Ishikawa (cell line): Measurements from ENCODE around the gene PHYH.
A peak's percentile ranks its signal among the peaks of the same experiment; 100 is the strongest.

Experiments
- CEBPB ChIP-seq: IDR thresholded peaks from 2 replicates; pipeline ENCODE4 v1.6.1; 2012
- CREB1 ChIP-seq: IDR thresholded peaks from 2 replicates; pipeline ENCODE4 v1.6.1; 2012; ENCODE audit warnings: low read depth
- EGR1 ChIP-seq: IDR thresholded peaks from 2 replicates; pipeline ENCODE4 v1.6.1; 2012
- EP300 ChIP-seq: IDR thresholded peaks from 2 replicates; pipeline ENCODE4 v1.6.1; 2012; ENCODE audit warnings: borderline replicate concordance
- FOXM1 ChIP-seq: IDR thresholded peaks from 2 replicates; pipeline ENCODE4 v1.6.1; 2012; ENCODE audit warnings: low read depth, borderline replicate concordance
- MAX ChIP-seq: IDR thresholded peaks from 2 replicates; pipeline ENCODE4 v1.6.1; 2012
- NFIC ChIP-seq: IDR thresholded peaks from 2 replicates; pipeline ENCODE4 v1.6.1; 2012
- RAD21 ChIP-seq: IDR thresholded peaks from 2 replicates; pipeline ENCODE4 v1.6.1; 2012; ENCODE audit warnings: low read depth
- REST ChIP-seq: IDR thresholded peaks from 2 replicates; pipeline ENCODE4 v1.6.1; 2012; ENCODE audit warnings: low read depth, mild to moderate bottlenecking
- TAF1 ChIP-seq: IDR thresholded peaks from 2 replicates; pipeline ENCODE4 v1.6.1; 2012; ENCODE audit warnings: low read depth, mild to moderate bottlenecking
- TCF12 ChIP-seq: IDR thresholded peaks from 2 replicates; pipeline ENCODE4 v1.6.1; 2012; ENCODE audit warnings: low read depth
- TEAD4 ChIP-seq: IDR thresholded peaks from 2 replicates; pipeline ENCODE4 v1.6.1; 2012
- USF1 ChIP-seq: IDR thresholded peaks from 2 replicates; pipeline ENCODE4 v1.6.1; 2012
- YY1 ChIP-seq: IDR thresholded peaks from 2 replicates; pipeline ENCODE4 v1.6.1; 2012; ENCODE audit warnings: low read depth
- ZBTB7A ChIP-seq: IDR thresholded peaks from 2 replicates; pipeline ENCODE4 v1.6.1; 2012; ENCODE audit warnings: low read depth

Gene PHYH

GRCh38 chr10:13271552-13272163, 28.2 kb downstream of the PHYH start:
- TF ChIP-seq USF1 = no peak
- peak; percentile 40; the same call in 1 of the 2 replicates for TF ChIP-seq RAD21

GRCh38 chr10:13270877-13271551, 28.9 kb downstream of the PHYH start:
- TF ChIP-seq TAF1 (no peak), MAX (no peak), EGR1 (no peak), ZBTB7A (no peak), CREB1 (no peak), CEBPB (no peak), NFIC (no peak), TCF12 (no peak), RAD21 (no peak), REST (no peak), USF1 (no peak), EP300 (no peak), FOXM1 (no peak), TEAD4 (no peak), YY1 (no peak)

GRCh38 chr10:13268841-13269240, 31.0 kb downstream of the PHYH start:
- TF ChIP-seq TAF1 (no peak), TCF12 (no peak)

GRCh38 chr10:13268310-13268709, 31.6 kb downstream of the PHYH start:
- TF ChIP-seq USF1 = no peak
- TF ChIP-seq NFIC = no peak
- no peak for TF ChIP-seq CEBPB
- TF ChIP-seq EGR1 = no peak
- no peak for TF ChIP-seq TAF1
- no peak for TF ChIP-seq ZBTB7A

GRCh38 chr10:13263591-13263990, 36.3 kb downstream of the PHYH start:
- TF ChIP-seq USF1 (no peak), NFIC (no peak), MAX (no peak), YY1 (no peak)

GRCh38 chr10:13262433-13262832, 37.4 kb downstream of the PHYH start:
- TF ChIP-seq RAD21 (no peak), CREB1 (no peak), REST (no peak), FOXM1 (no peak)
